ENCODE results near the gene TMEM81.

TMEM81 gene

GRCh38 chr1:205064741-205065316 is 19.4 kb downstream of the TMEM81 start:
- TF ChIP-seq FOXP2 (optimal IDR thresholded peaks at IDR 0.05; ENCODE audit: borderline replicate concordance, extremely low read depth, extremely low read length, insufficient read depth), result no peak
- TF ChIP-seq REST (IDR thresholded peaks at IDR 0.05; ENCODE audit: insufficient read depth in 1 of 2, low read depth in 2 of 2, low read length in 2 of 2), result no peak

GRCh38 chr1:205064301-205064700 is 20.0 kb downstream of the TMEM81 start:
- TF ChIP-seq FOXP2 (optimal IDR thresholded peaks at IDR 0.05; ENCODE audit: borderline replicate concordance, extremely low read depth, extremely low read length, insufficient read depth) (no peak), SIN3A (IDR thresholded peaks at IDR 0.05; ENCODE audit: borderline replicate concordance, insufficient read depth, low read length) (no peak), POLR2AphosphoS5 (IDR thresholded peaks at IDR 0.05; ENCODE audit: low read depth, low read length) (no peak)

- TF ChIP-seq FOXP2 (optimal IDR thresholded peaks at IDR 0.05; ENCODE audit: borderline replicate concordance, extremely low read depth, extremely low read length, insufficient read depth) (no peak), REST (IDR thresholded peaks at IDR 0.05; ENCODE audit: insufficient read depth in 1 of 2, low read depth in 2 of 2, low read length in 2 of 2) (no peak), TAF1 (IDR thresholded peaks at IDR 0.05; ENCODE audit: borderline replicate concordance, insufficient read depth, low read length) (no peak), POLR2AphosphoS5 (IDR thresholded peaks at IDR 0.05; ENCODE audit: low read depth, low read length) (no peak), SIN3A (IDR thresholded peaks at IDR 0.05; ENCODE audit: borderline replicate concordance, insufficient read depth, low read length) (no peak)
Measured at GRCh38 chr1:205062895-205063294, 21.4 kb downstream of the TMEM81 start.

- TF ChIP-seq FOXP2 (optimal IDR thresholded peaks at IDR 0.05; ENCODE audit: borderline replicate concordance, extremely low read depth, extremely low read length, insufficient read depth), result no peak
- TF ChIP-seq REST (IDR thresholded peaks at IDR 0.05; ENCODE audit: insufficient read depth in 1 of 2, low read depth in 2 of 2, low read length in 2 of 2), result no peak
- no peak for TF ChIP-seq TAF1 (IDR thresholded peaks at IDR 0.05; ENCODE audit: borderline replicate concordance, insufficient read depth, low read length)
- no peak for TF ChIP-seq POLR2AphosphoS5 (IDR thresholded peaks at IDR 0.05; ENCODE audit: low read depth, low read length)
- TF ChIP-seq SIN3A (IDR thresholded peaks at IDR 0.05; ENCODE audit: borderline replicate concordance, insufficient read depth, low read length), result no peak
Measured at GRCh38 chr1:205062319-205062718, 21.9 kb downstream of the TMEM81 start.

GRCh38 chr1:205061665-205062069 is 22.6 kb downstream of the TMEM81 start:
- TF ChIP-seq FOXP2 (optimal IDR thresholded peaks at IDR 0.05; ENCODE audit: borderline replicate concordance, extremely low read depth, extremely low read length, insufficient read depth) (no peak), POLR2AphosphoS5 (IDR thresholded peaks at IDR 0.05; ENCODE audit: low read depth, low read length) (no peak), REST (IDR thresholded peaks at IDR 0.05; ENCODE audit: insufficient read depth in 1 of 2, low read depth in 2 of 2, low read length in 2 of 2) (no peak), TAF1 (IDR thresholded peaks at IDR 0.05; ENCODE audit: borderline replicate concordance, insufficient read depth, low read length) (no peak), SIN3A (IDR thresholded peaks at IDR 0.05; ENCODE audit: borderline replicate concordance, insufficient read depth, low read length) (no peak)
